Measurements from ENCODE around the gene GRM4. TPM values are rescaled to one million over a fixed set of nuclear protein-coding genes. Genes with fewer than 3 reads are reported as not detected.

GRM4 gene
- total RNA-seq, 1 experiment from 2014 or later = not detected

DNA sequence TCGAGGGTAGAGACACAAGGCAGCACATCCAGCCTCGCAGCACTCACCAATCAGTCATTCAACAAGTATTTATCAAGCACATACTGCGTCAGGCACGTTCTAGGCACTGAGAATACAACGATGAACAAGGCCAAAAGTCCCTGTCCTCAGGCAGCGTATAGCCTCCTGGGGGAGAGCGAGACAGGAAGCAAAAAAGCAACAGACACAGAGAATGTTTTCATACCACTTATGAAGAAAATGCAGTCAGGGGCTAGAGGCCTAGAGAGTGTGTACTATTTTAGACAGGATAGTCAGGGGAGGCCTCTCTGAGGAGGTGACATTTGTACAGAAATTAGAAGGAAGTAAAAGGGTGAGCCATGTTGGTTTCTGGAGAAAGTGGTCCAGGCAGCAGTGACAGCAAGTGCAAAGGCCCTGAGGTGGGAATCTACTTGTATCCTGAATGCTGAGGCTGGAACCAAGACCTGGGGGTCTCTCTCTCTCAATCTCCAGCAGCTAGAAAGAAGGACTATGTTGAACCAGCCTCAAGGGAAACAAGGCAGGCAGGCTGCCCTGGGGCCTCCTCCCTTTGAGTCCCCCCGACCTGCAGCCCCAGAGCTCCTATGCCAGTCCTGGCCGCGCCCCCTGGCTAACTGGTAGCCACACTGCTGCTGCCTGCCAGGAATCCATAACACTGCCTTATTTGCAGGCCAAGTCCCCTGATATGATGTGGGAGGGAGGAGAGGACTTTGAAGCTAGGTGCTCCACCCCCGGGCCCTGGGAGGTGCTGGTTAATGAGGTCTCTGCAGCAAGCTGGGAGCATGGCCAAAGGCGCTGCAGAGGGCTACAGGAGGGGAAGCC is 151.2 kb downstream of the GRM4 start:
- H3K27me3 Mint-ChIP-seq (ENCODE audit: insufficient read depth, unreplicated experiment) = peaks cover 71% of the 10 kb centered on the region

GRCh38 chr6:33993653-33994471 is 152.0 kb downstream of the GRM4 start:
- Mint-ChIP-seq H3K36me3 (ENCODE audit: insufficient read depth, unreplicated experiment) (no peaks in the 10 kb centered on the region), H3K4me1 (ENCODE audit: insufficient read depth, unreplicated experiment) (no peaks in the 10 kb centered on the region), H3K4me3 (ENCODE audit: unreplicated experiment) (no peak overlapping the region), H3K27ac (ENCODE audit: low read depth, unreplicated experiment) (no peak overlapping the region), H3K9me3 (ENCODE audit: unreplicated experiment) (no peaks in the 10 kb centered on the region), H3K27me3 (ENCODE audit: insufficient read depth, unreplicated experiment) (peaks cover 71% of the 10 kb centered on the region)
- ChIA-PET CTCF (interaction anchor here (0.6 kb wide), 1 partner anchor 42 kb away, joined by 4 read pairs; no protein-coding TSS in a partner anchor), POLR2A (no interaction called here)
- DNase-seq (ENCODE audit: unreplicated experiment) = no peak
- no peak for TF ChIP-seq CTCF (IDR thresholded peaks at IDR 0.05; ENCODE audit: unreplicated experiment)
- intact Hi-C loops (cut with micrococcal nuclease) = no loop called here
- BruUV-seq (replicated peaks) = no TSS peak

More for the DNA sequence above, 151.2 kb downstream of the GRM4 start:
- no peaks in the 10 kb centered on the region for H3K36me3 Mint-ChIP-seq (ENCODE audit: insufficient read depth, unreplicated experiment)
- no peak for DNase-seq (ENCODE audit: unreplicated experiment)
- no peaks in the 10 kb centered on the region for H3K9me3 Mint-ChIP-seq (ENCODE audit: unreplicated experiment)
- TF ChIP-seq CTCF (IDR thresholded peaks at IDR 0.05; ENCODE audit: unreplicated experiment) = no peak
- H3K4me1 Mint-ChIP-seq (ENCODE audit: insufficient read depth, unreplicated experiment) = no peaks in the 10 kb centered on the region
- H3K4me3 Mint-ChIP-seq (ENCODE audit: unreplicated experiment) = no peak overlapping the region
- ChIA-PET CTCF (no interaction called here), POLR2A (no interaction called here)
- no peak overlapping the region for H3K27ac Mint-ChIP-seq (ENCODE audit: low read depth, unreplicated experiment)
- intact Hi-C loops (cut with micrococcal nuclease) = no loop called here
- BruUV-seq (replicated peaks) = no TSS peak

DNA sequence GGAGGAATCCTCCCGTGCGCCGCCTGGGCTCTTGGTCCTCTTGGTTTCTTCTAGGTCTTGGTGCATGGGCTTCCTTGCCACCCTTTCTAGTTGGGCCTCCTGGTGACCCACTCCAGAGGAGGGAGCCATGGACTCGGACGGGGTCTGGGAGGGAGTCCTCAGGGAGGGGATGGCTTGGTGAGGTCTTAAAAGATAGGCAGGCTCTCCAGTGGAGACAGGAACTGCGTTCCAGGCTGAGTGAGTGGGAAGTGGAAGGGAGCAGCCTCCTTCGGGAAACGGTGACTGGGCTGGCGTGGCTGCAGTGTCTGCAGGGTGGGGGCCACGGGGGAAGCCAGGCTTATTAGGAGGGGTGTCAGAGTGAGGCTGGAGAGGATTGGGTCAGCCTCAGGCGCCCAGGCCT is 152.8 kb downstream of the GRM4 start:
- intact Hi-C loops (cut with micrococcal nuclease) = no loop called here
- TF ChIP-seq CTCF (IDR thresholded peaks at IDR 0.05; ENCODE audit: unreplicated experiment) = no peak
- no peaks in the 10 kb centered on the region for H3K36me3 Mint-ChIP-seq (ENCODE audit: insufficient read depth, unreplicated experiment)
- DNase-seq (ENCODE audit: unreplicated experiment) = no peak
- POLR2A ChIA-PET = no interaction called here
- no TSS peak for BruUV-seq (replicated peaks)
- H3K27ac Mint-ChIP-seq (ENCODE audit: low read depth, unreplicated experiment) = no peak overlapping the region
- H3K27me3 Mint-ChIP-seq (ENCODE audit: insufficient read depth, unreplicated experiment) = peaks cover 68% of the 10 kb centered on the region
- H3K9me3 Mint-ChIP-seq (ENCODE audit: unreplicated experiment) = no peaks in the 10 kb centered on the region
- CTCF ChIA-PET = no interaction called here
- no peaks in the 10 kb centered on the region for H3K4me1 Mint-ChIP-seq (ENCODE audit: insufficient read depth, unreplicated experiment)
- H3K4me3 Mint-ChIP-seq (ENCODE audit: unreplicated experiment) = no peak overlapping the region

- no TSS peak for BruUV-seq (replicated peaks)
- no peak overlapping the region for H3K4me3 Mint-ChIP-seq (ENCODE audit: unreplicated experiment)
- no peaks in the 10 kb centered on the region for H3K4me1 Mint-ChIP-seq (ENCODE audit: insufficient read depth, unreplicated experiment)
- no peak for DNase-seq (ENCODE audit: unreplicated experiment)
- H3K36me3 Mint-ChIP-seq (ENCODE audit: insufficient read depth, unreplicated experiment) = no peaks in the 10 kb centered on the region
- H3K27ac Mint-ChIP-seq (ENCODE audit: low read depth, unreplicated experiment) = no peak overlapping the region
- H3K27me3 Mint-ChIP-seq (ENCODE audit: insufficient read depth, unreplicated experiment) = peaks cover 59% of the 10 kb centered on the region
- TF ChIP-seq CTCF (IDR thresholded peaks at IDR 0.05; ENCODE audit: unreplicated experiment) = no peak
- ChIA-PET CTCF (no interaction called here), POLR2A (interaction anchor here (0.6 to 1.1 kb wide), 2 partner anchors 30 to 45 kb away, joined by 3 read pairs; no protein-coding TSS in a partner anchor)
- intact Hi-C loops (cut with micrococcal nuclease) = no loop called here
- no peaks in the 10 kb centered on the region for H3K9me3 Mint-ChIP-seq (ENCODE audit: unreplicated experiment)
Observed at GRCh38 chr6:33992191-33992590, 153.7 kb downstream of the GRM4 start.

Data from MCF 10A (cell line).